Measurements from ENCODE around the gene TMEM167B. TPM values are rescaled to one million over a fixed set of nuclear protein-coding genes. Genes with fewer than 3 reads are reported as not detected.
A peak's percentile ranks its signal among the peaks of the same experiment; 100 is the strongest.

TMEM167B gene
- total RNA-seq, 1 donor from 2014 or later, result 22.1 TPM

DNA sequence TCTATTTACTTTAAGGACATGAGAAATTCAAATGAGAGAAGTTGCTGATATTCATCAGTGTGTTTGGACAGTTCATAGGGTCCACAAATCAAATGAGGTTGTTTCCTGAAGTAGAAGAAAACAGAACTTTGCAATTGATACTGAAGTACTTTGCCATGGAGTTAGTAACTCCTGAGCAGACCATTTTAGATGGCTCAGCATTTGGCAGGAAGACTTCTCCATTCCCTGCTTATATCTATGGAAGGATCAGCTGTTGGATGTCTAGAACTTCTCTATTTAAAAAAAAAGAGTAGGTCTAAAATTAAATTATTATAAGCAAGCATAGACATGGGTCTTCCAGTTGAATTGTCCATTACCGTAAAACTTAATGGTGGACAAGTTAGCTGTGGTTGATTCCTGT is 5.1 kb downstream of the TMEM167B start:
- TF ChIP-seq EZH2 (IDR thresholded peaks at IDR 0.05) (no peak), EZH2phosphoT487 (IDR thresholded peaks at IDR 0.05) (no peak)
- TF ChIP-seq, protein P1, sequence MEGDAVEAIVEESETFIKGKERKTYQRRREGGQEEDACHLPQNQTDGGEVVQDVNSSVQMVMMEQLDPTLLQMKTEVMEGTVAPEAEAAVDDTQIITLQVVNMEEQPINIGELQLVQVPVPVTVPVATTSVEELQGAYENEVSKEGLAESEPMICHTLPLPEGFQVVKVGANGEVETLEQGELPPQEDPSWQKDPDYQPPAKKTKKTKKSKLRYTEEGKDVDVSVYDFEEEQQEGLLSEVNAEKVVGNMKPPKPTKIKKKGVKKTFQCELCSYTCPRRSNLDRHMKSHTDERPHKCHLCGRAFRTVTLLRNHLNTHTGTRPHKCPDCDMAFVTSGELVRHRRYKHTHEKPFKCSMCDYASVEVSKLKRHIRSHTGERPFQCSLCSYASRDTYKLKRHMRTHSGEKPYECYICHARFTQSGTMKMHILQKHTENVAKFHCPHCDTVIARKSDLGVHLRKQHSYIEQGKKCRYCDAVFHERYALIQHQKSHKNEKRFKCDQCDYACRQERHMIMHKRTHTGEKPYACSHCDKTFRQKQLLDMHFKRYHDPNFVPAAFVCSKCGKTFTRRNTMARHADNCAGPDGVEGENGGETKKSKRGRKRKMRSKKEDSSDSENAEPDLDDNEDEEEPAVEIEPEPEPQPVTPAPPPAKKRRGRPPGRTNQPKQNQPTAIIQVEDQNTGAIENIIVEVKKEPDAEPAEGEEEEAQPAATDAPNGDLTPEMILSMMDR (IDR thresholded peaks at IDR 0.05), result no peak
- Histone ChIP-seq H3K36me3 (peaks cover 3% of the 10 kb centered on the region), H3K27me3 (no peaks in the 10 kb centered on the region), H3K9ac (no peak overlapping the region), H3K4me2 (no peak overlapping the region), H3F3A (ENCODE audit: low read depth) (peaks cover 16% of the 10 kb centered on the region), H3K4me3 (no peak overlapping the region), H3K27ac (no peak overlapping the region), H3K79me2 (ENCODE audit: low read depth) (peaks cover 28% of the 10 kb centered on the region), H3K9me3 (ENCODE audit: low read depth) (no peaks in the 10 kb centered on the region), H3K4me1 (peaks cover 11% of the 10 kb centered on the region), H4K20me1 (ENCODE audit: low read depth) (peaks cover 7% of the 10 kb centered on the region), H2AFZ (replicated peaks) (no peak overlapping the region)
- Mint-ChIP-seq H3K4me3 (no peak overlapping the region), H3K27ac (no peak overlapping the region), H3K36me3 (no peaks in the 10 kb centered on the region), H3K4me1 (peaks cover 25% of the 10 kb centered on the region), H3K27me3 (ENCODE audit: insufficient read depth, low read depth) (peaks cover 4% of the 10 kb centered on the region), H3K9me3 (no peaks in the 10 kb centered on the region)
- DNase-seq (ENCODE audit: low spot score), result no peak

DNA sequence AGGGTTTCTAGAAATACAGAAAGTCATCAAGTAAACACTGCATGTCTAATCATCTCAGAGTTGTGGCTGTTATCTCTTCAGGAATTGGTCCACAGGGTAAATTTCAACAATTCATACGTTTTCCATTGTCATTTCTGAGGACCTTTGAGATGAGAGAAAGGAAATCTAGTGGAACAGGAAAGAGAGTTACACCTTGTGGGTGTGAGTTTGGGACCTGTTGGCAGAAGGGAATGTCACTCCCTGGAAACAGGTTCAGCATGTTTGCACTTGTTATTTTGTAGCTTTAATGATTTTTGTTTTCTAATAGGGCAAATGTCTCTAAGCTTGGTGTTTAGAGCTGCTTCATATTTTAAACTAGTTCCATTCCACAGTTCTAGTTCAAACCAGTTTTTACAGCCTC is 5.6 kb downstream of the TMEM167B start:
- Histone ChIP-seq H3K27me3 (no peaks in the 10 kb centered on the region), H3K36me3 (peaks cover 3% of the 10 kb centered on the region), H3K9ac (no peak overlapping the region), H3F3A (ENCODE audit: low read depth) (peaks cover 12% of the 10 kb centered on the region), H3K4me2 (no peak overlapping the region), H3K4me3 (no peak overlapping the region), H3K27ac (no peak overlapping the region), H4K20me1 (ENCODE audit: low read depth) (peaks cover 12% of the 10 kb centered on the region), H3K9me3 (ENCODE audit: low read depth) (no peaks in the 10 kb centered on the region), H3K79me2 (ENCODE audit: low read depth) (peaks cover 31% of the 10 kb centered on the region), H3K4me1 (peaks cover 15% of the 10 kb centered on the region), H2AFZ (replicated peaks) (no peak overlapping the region)
- Mint-ChIP-seq H3K9me3 (no peaks in the 10 kb centered on the region), H3K4me1 (peaks cover 23% of the 10 kb centered on the region), H3K27ac (no peak overlapping the region), H3K36me3 (no peaks in the 10 kb centered on the region), H3K4me3 (no peak overlapping the region), H3K27me3 (ENCODE audit: insufficient read depth, low read depth) (peaks cover 4% of the 10 kb centered on the region)
- TF ChIP-seq, protein P1 (IDR thresholded peaks at IDR 0.05), result no peak
- TF ChIP-seq EZH2 (IDR thresholded peaks at IDR 0.05) (no peak), EZH2phosphoT487 (IDR thresholded peaks at IDR 0.05) (no peak)
- DNase-seq (ENCODE audit: low spot score), result no peak

DNA sequence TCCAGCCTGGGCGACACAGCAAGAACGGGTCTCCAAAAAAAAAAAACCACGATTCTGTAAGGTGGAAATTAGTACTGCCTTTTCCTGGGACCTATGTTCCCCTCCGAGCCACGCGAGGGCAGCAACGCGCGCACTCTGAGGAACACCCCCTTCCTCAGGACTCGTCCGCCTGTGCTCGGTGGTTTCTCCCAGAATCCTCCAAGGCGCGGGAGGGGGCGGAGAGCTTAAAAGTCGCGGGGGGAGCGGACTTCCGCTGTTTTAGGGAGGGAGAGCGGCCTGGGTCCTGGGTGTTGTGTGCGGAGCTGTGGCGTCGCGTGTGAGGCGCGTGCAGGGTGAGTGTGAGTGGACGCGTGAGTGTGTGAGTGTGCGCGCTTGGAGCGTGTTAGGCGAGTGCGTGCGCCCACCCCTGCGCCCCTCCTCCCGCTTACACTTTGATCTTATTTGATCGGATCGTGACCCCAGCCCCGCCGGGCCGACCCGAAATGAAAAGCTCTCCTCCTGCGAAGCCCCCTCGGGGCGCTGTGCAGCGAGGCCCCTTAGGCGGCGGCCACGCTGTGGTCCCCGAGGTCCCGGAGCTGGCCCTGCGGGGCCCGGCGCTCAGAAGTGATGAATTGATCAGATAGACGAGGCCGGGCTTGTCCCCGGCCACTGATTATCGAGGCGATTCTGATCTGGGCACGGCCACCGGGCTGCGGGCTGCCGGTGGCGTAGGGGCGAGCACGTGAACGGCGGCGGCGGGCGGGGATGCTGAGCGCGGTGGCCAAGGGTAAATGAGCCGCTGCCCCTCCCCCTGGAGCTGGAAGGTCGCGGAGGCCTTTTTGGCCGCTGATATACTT is 9.6 kb downstream of the TMEM167B start:
- Mint-ChIP-seq H3K36me3 (peaks cover 14% of the 10 kb centered on the region), H3K4me1 (peaks cover 11% of the 10 kb centered on the region), H3K27me3 (ENCODE audit: insufficient read depth, low read depth) (peaks cover 4% of the 10 kb centered on the region), H3K9me3 (no peaks in the 10 kb centered on the region), H3K4me3 (peak overlapping the region; percentile 99), H3K27ac (peak overlapping the region; percentile 96)
- Histone ChIP-seq H3K4me2 (peak overlapping the region; percentile 76), H3K9ac (peak overlapping the region; percentile 63), H3K79me2 (ENCODE audit: low read depth) (peaks cover 22% of the 10 kb centered on the region), H3K4me1 (peaks cover 8% of the 10 kb centered on the region), H3K9me3 (ENCODE audit: low read depth) (no peaks in the 10 kb centered on the region), H3K27me3 (no peaks in the 10 kb centered on the region), H2AFZ (replicated peaks) (peak overlapping the region; percentile 99), H3K4me3 (peak overlapping the region; percentile 83), H3F3A (ENCODE audit: low read depth) (peaks cover 35% of the 10 kb centered on the region), H3K27ac (peak overlapping the region; percentile 87), H4K20me1 (ENCODE audit: low read depth) (peaks cover 8% of the 10 kb centered on the region), H3K36me3 (peaks cover 2% of the 10 kb centered on the region)
- DNase-seq (ENCODE audit: low spot score), result peak; percentile 97
- peak; percentile 24 for TF ChIP-seq EZH2phosphoT487 (IDR thresholded peaks at IDR 0.05)
- TF ChIP-seq, protein P1 (IDR thresholded peaks at IDR 0.05), result peak; percentile 91
- TF ChIP-seq EZH2 (IDR thresholded peaks at IDR 0.05), result no peak
